Mesendoderm (in vitro differentiated cells): ENCODE results near the gene TMEM270.

Source experiments
- DNase-seq: peaks from one replicate; pipeline ENCODE4 v3.0.0; 2013
- H2AK5ac ChIP-seq: 2 replicates; pipeline ENCODE4 v1.6.1; 2013; ENCODE audit warnings: low read length, inconsistent platforms
- H2BK120ac ChIP-seq: 2 replicates; pipeline ENCODE4 v1.6.1; 2013; ENCODE audit warnings: low read depth, mild to moderate bottlenecking, low read length, moderate library complexity, mixed read lengths
- H2BK15ac ChIP-seq: replicated peaks from 2 replicates; pipeline ENCODE4 v1.6.1; 2013; ENCODE audit warnings: low read depth, mild to moderate bottlenecking, moderate library complexity
- H2BK5ac ChIP-seq: 2 replicates; pipeline ENCODE4 v1.6.1; 2013; ENCODE audit warnings: low read length, inconsistent platforms
- H3K18ac ChIP-seq: 2 replicates; pipeline ENCODE4 v1.6.1; 2013; ENCODE audit warnings: mild to moderate bottlenecking, low read length, mixed read lengths
- H3K23ac ChIP-seq: one replicate; pipeline ENCODE4 v1.6.1; 2013; ENCODE audit warnings: low read length
- H3K27ac ChIP-seq: 2 replicates; pipeline ENCODE4 v1.5.1; 2013; ENCODE audit warnings: low read depth, mild to moderate bottlenecking, inconsistent platforms, low read length, moderate library complexity
- H3K27me3 ChIP-seq: 2 replicates; pipeline ENCODE4 v1.6.1; 2013; ENCODE audit warnings: low read length, control low read depth, mild to moderate bottlenecking, inconsistent platforms; ENCODE audit not compliant: insufficient read depth, poor library complexity
- H3K36me3 ChIP-seq: 2 replicates; pipeline ENCODE4 v1.6.1; 2013; ENCODE audit warnings: low read length, inconsistent platforms; ENCODE audit not compliant: control insufficient read depth, insufficient read depth
- H3K4ac ChIP-seq: one replicate; pipeline ENCODE4 v1.6.1; 2013; ENCODE audit warnings: low read depth, mild to moderate bottlenecking, low read length, moderate library complexity
- H3K4me1 ChIP-seq: 2 replicates; pipeline ENCODE4 v1.6.1; 2013; ENCODE audit warnings: low read depth, low read length, inconsistent platforms; ENCODE audit not compliant: control insufficient read depth
- H3K4me2 ChIP-seq: 2 replicates; pipeline ENCODE4 v1.6.1; 2013; ENCODE audit warnings: low read length
- H3K4me3 ChIP-seq: 2 replicates; pipeline ENCODE4 v1.5.1; 2013; ENCODE audit warnings: mild to moderate bottlenecking, low read length
- H3K56ac ChIP-seq: one replicate; pipeline ENCODE4 v1.6.1; 2013; ENCODE audit warnings: low read length
- H3K79me1 ChIP-seq: 2 replicates; pipeline ENCODE4 v1.6.1; 2013; ENCODE audit warnings: low read length, inconsistent platforms
- H3K79me2 ChIP-seq: 2 replicates; pipeline ENCODE4 v1.6.1; 2013; ENCODE audit warnings: mild to moderate bottlenecking, low read length; ENCODE audit not compliant: control insufficient read depth, insufficient read depth
- H3K9ac ChIP-seq: 2 replicates; pipeline ENCODE4 v1.6.1; 2013; ENCODE audit warnings: low read length, inconsistent platforms
- H4K5ac ChIP-seq: one replicate; pipeline ENCODE4 v1.6.1; 2013; ENCODE audit warnings: low read length
- H4K8ac ChIP-seq: one replicate; pipeline ENCODE4 v1.6.1; 2013; ENCODE audit warnings: low read depth, mild to moderate bottlenecking, control low read depth, low read length, moderate library complexity
- WGBS: extraction: QIAGEN DNeasy Blood & Tissue Kit; methylation state at CpG from one replicate; pipeline ENCODE4 v1.1.7; 2013; ENCODE audit warnings: low lambda C conversion rate, missing lambda C conversion rate; ENCODE audit not compliant: insufficient coverage; ENCODE audit errors: extremely low coverage; 5-methylcytosine and 5-hydroxymethylcytosine counted together

TMEM270 gene

GRCh38 chr7:73830681-73831583 is 30.0 kb upstream of the TMEM270 start, which contains the start of gene CLDN4:
CLDN4 (plus strand) TSS chr7:73830996; CDS start chr7:73831202, 206 bp downstream.
- H3K27ac ChIP-seq = peak within 1 kb of the TSS; percentile 1
- H2BK5ac ChIP-seq = peak within 1 kb of the TSS; percentile 11
- H3K23ac ChIP-seq = peak within 1 kb of the TSS; percentile 51
- H3K56ac ChIP-seq = peak within 1 kb of the TSS; percentile 81
- no peaks in the 10 kb centered on the region for H3K79me1 ChIP-seq
- H4K8ac ChIP-seq = no peak within 1 kb of the TSS
- H4K5ac ChIP-seq = no peak within 1 kb of the TSS
- peak within 1 kb of the TSS; percentile 26 for H3K4ac ChIP-seq
- WGBS = no CpG with 5 or more reads among the region's 42 CpGs
- H3K4me1 ChIP-seq = peaks cover 19% of the 10 kb centered on the region
- no peaks in the 10 kb centered on the region for H3K27me3 ChIP-seq
- H3K18ac ChIP-seq = peak within 1 kb of the TSS; percentile 25
- DNase-seq = peak; percentile 96
- H2AK5ac ChIP-seq = peak within 1 kb of the TSS; percentile 18
- H2BK15ac ChIP-seq = no peak within 1 kb of the TSS
- H3K36me3 ChIP-seq = no peaks in the 10 kb centered on the region
- H3K4me3 ChIP-seq = peak within 1 kb of the TSS; percentile 8
- no peak within 1 kb of the TSS for H2BK120ac ChIP-seq
- no peaks in the 10 kb centered on the region for H3K79me2 ChIP-seq
- H3K9ac ChIP-seq = peak within 1 kb of the TSS; percentile 59
- peak within 1 kb of the TSS; percentile 61 for H3K4me2 ChIP-seq

- Histone ChIP-seq H3K27ac (peak overlapping the region; percentile 1), H3K9ac (peak overlapping the region; percentile 59), H3K27me3 (no peaks in the 10 kb centered on the region), H3K23ac (no peak overlapping the region), H3K18ac (peak overlapping the region; percentile 25), H3K56ac (peak overlapping the region; percentile 81), H4K8ac (no peak overlapping the region), H3K79me2 (no peaks in the 10 kb centered on the region), H3K4ac (peak overlapping the region; percentile 26), H2AK5ac (no peak overlapping the region), H2BK5ac (no peak overlapping the region), H3K4me3 (peak overlapping the region; percentile 8), H3K4me2 (peak overlapping the region; percentile 61), H3K36me3 (no peaks in the 10 kb centered on the region), H3K4me1 (peaks cover 19% of the 10 kb centered on the region), H2BK120ac (no peak overlapping the region), H4K5ac (no peak overlapping the region), H3K79me1 (no peaks in the 10 kb centered on the region), H2BK15ac (no peak overlapping the region)
- DNase-seq = no peak
- no CpG with 5 or more reads among the region's 16 CpGs for WGBS
Observed at GRCh38 chr7:73831584-73831833, 29.4 kb upstream of the TMEM270 start.

GRCh38 chr7:73831834-73832651 is 28.9 kb upstream of the TMEM270 start:
- no peak overlapping the region for H3K23ac ChIP-seq

GRCh38 chr7:73832806-73833205 is 28.2 kb upstream of the TMEM270 start:
- peaks cover 16% of the 10 kb centered on the region for H3K4me1 ChIP-seq
- no peak overlapping the region for H2AK5ac ChIP-seq
- no peak overlapping the region for H3K4me2 ChIP-seq
- no peak overlapping the region for H4K5ac ChIP-seq
- no peak overlapping the region for H2BK5ac ChIP-seq
- H3K56ac ChIP-seq = peak overlapping the region; percentile 68
- H3K27me3 ChIP-seq = no peaks in the 10 kb centered on the region
- H3K27ac ChIP-seq = peak overlapping the region; percentile 40
- no peaks in the 10 kb centered on the region for H3K79me1 ChIP-seq
- no CpG with 5 or more reads among the region's 13 CpGs for WGBS
- no peak overlapping the region for H3K23ac ChIP-seq
- no peak overlapping the region for H4K8ac ChIP-seq
- no peaks in the 10 kb centered on the region for H3K79me2 ChIP-seq
- H2BK120ac ChIP-seq = no peak overlapping the region
- H3K4me3 ChIP-seq = no peak overlapping the region
- no peak overlapping the region for H3K9ac ChIP-seq
- peak overlapping the region; percentile 13 for H3K18ac ChIP-seq
- H3K36me3 ChIP-seq = no peaks in the 10 kb centered on the region
- peak overlapping the region; percentile 5 for H3K4ac ChIP-seq
- no peak overlapping the region for H2BK15ac ChIP-seq
- DNase-seq = no peak

More at GRCh38 chr7:73831834-73832651, 28.9 kb upstream of the TMEM270 start:
- Histone ChIP-seq H3K27ac (peak overlapping the region; percentile 1), H4K8ac (no peak overlapping the region), H3K79me1 (no peaks in the 10 kb centered on the region), H3K4me1 (peaks cover 19% of the 10 kb centered on the region), H3K36me3 (no peaks in the 10 kb centered on the region), H2BK120ac (no peak overlapping the region), H3K18ac (peak overlapping the region; percentile 25), H2BK5ac (no peak overlapping the region), H3K4me2 (peak overlapping the region; percentile 61), H3K4ac (peak overlapping the region; percentile 26), H3K9ac (peak overlapping the region; percentile 59), H3K27me3 (no peaks in the 10 kb centered on the region), H3K4me3 (no peak overlapping the region), H4K5ac (no peak overlapping the region), H2AK5ac (no peak overlapping the region), H3K56ac (peak overlapping the region; percentile 81), H3K79me2 (no peaks in the 10 kb centered on the region), H2BK15ac (no peak overlapping the region)
- no CpG with 5 or more reads among the region's 16 CpGs for WGBS
- peak; percentile 93 for DNase-seq

GRCh38 chr7:73833251-73833919 is 27.6 kb upstream of the TMEM270 start:
- peaks cover 13% of the 10 kb centered on the region for H3K4me1 ChIP-seq
- no peak overlapping the region for H2BK5ac ChIP-seq
- no peak overlapping the region for H3K23ac ChIP-seq
- WGBS = no CpG with 5 or more reads among the region's 13 CpGs
- H3K79me1 ChIP-seq = no peaks in the 10 kb centered on the region
- no peak overlapping the region for H3K27ac ChIP-seq
- no peaks in the 10 kb centered on the region for H3K27me3 ChIP-seq
- H3K4me3 ChIP-seq = no peak overlapping the region
- H2BK15ac ChIP-seq = no peak overlapping the region
- H2BK120ac ChIP-seq = no peak overlapping the region
- H3K18ac ChIP-seq = no peak overlapping the region
- H3K4ac ChIP-seq = no peak overlapping the region
- peak overlapping the region; percentile 68 for H3K56ac ChIP-seq
- H3K79me2 ChIP-seq = no peaks in the 10 kb centered on the region
- H3K4me2 ChIP-seq = no peak overlapping the region
- no peak overlapping the region for H4K5ac ChIP-seq
- peak; percentile 81 for DNase-seq
- no peaks in the 10 kb centered on the region for H3K36me3 ChIP-seq
- H3K9ac ChIP-seq = no peak overlapping the region
- H2AK5ac ChIP-seq = no peak overlapping the region
- H4K8ac ChIP-seq = no peak overlapping the region
